Chondrocyte (in vitro differentiated cells): ENCODE data around the gene RPS6KC1. TPM values are rescaled to one million over a fixed set of nuclear protein-coding genes. Genes with fewer than 3 reads are reported as not detected.

Experiments
- DNase-seq: peaks from one replicate; pipeline ENCODE4 v3.0.0; 2021; ENCODE audit warnings: mixed read lengths, low spot score
- H3K27ac Mint-ChIP-seq: one replicate; pipeline ENCODE4 v1.8.0; 2021; ENCODE audit warnings: mild to moderate bottlenecking, moderate library complexity, mixed read lengths; ENCODE audit not compliant: unreplicated experiment
- H3K27me3 Mint-ChIP-seq: 2 replicates; pipeline ENCODE4 v1.8.0; 2021; ENCODE audit warnings: low read depth, mixed read lengths
- H3K36me3 Mint-ChIP-seq: 2 replicates; pipeline ENCODE4 v1.8.0; 2021; ENCODE audit warnings: low read depth, mixed read lengths
- H3K4me1 Mint-ChIP-seq: 2 replicates; pipeline ENCODE4 v1.8.0; 2021; ENCODE audit warnings: low read depth, mild to moderate bottlenecking, mixed read lengths
- H3K4me3 Mint-ChIP-seq: one replicate; pipeline ENCODE4 v1.8.0; 2021; ENCODE audit warnings: mild to moderate bottlenecking, moderate library complexity, mixed read lengths; ENCODE audit not compliant: unreplicated experiment
- H3K9me3 Mint-ChIP-seq: 2 replicates; pipeline ENCODE4 v1.8.0; 2021; ENCODE audit warnings: low read depth, mixed read lengths
- CTCF ChIP-seq: fragments of 200-600 bp; sonication (generic); IDR thresholded peaks from 2 replicates; pipeline ENCODE4 v1.5.0; 2021; ENCODE audit warnings: antibody characterized with exemption, mild to moderate bottlenecking, moderate library complexity
- total RNA-seq: library from RNA; stranded (reverse); gene quantifications from 3 replicates; pipeline ENCODE4 v1.2.1, GENCODE V29; 2021

Gene RPS6KC1
- total RNA-seq, 1 donor from 2014 or later = 22.1 TPM

- Mint-ChIP-seq H3K9me3 (no peaks in the 10 kb centered on the region), H3K27ac (no peak overlapping the region), H3K36me3 (no peaks in the 10 kb centered on the region), H3K4me3 (no peak overlapping the region), H3K27me3 (no peaks in the 10 kb centered on the region), H3K4me1 (peaks cover 47% of the 10 kb centered on the region)
- no peak for DNase-seq
- peak; percentile 92 for TF ChIP-seq CTCF
Observed at GRCh38 chr1:213122514-213122929, 71.5 kb downstream of the RPS6KC1 start.

- no peaks in the 10 kb centered on the region for H3K36me3 Mint-ChIP-seq
- DNase-seq = no peak
- TF ChIP-seq CTCF = no peak
- H3K27me3 Mint-ChIP-seq = no peaks in the 10 kb centered on the region
- peak overlapping the region; percentile 14 for H3K27ac Mint-ChIP-seq
- no peaks in the 10 kb centered on the region for H3K9me3 Mint-ChIP-seq
- no peak overlapping the region for H3K4me3 Mint-ChIP-seq
- H3K4me1 Mint-ChIP-seq = peaks cover 47% of the 10 kb centered on the region
Observed at GRCh38 chr1:213123087-213123486, 72.0 kb downstream of the RPS6KC1 start.

- Mint-ChIP-seq H3K4me1 (peaks cover 45% of the 10 kb centered on the region), H3K9me3 (no peaks in the 10 kb centered on the region), H3K36me3 (no peaks in the 10 kb centered on the region), H3K4me3 (no peak overlapping the region), H3K27me3 (no peaks in the 10 kb centered on the region), H3K27ac (no peak overlapping the region)
- no peak for TF ChIP-seq CTCF
- no peak for DNase-seq
Observed at GRCh38 chr1:213123536-213123935, 72.5 kb downstream of the RPS6KC1 start.

GRCh38 chr1:213124590-213124989 lies 73.5 kb downstream of the RPS6KC1 start:
- H3K4me3 Mint-ChIP-seq = no peak overlapping the region
- H3K27ac Mint-ChIP-seq = no peak overlapping the region
- H3K36me3 Mint-ChIP-seq = no peaks in the 10 kb centered on the region
- peaks cover 38% of the 10 kb centered on the region for H3K4me1 Mint-ChIP-seq
- H3K9me3 Mint-ChIP-seq = no peaks in the 10 kb centered on the region
- TF ChIP-seq CTCF = no peak
- no peaks in the 10 kb centered on the region for H3K27me3 Mint-ChIP-seq
- DNase-seq = no peak

- Mint-ChIP-seq H3K4me3 (no peak overlapping the region), H3K9me3 (no peaks in the 10 kb centered on the region), H3K36me3 (no peaks in the 10 kb centered on the region), H3K27me3 (no peaks in the 10 kb centered on the region), H3K27ac (no peak overlapping the region), H3K4me1 (peaks cover 27% of the 10 kb centered on the region)
- DNase-seq = no peak
- TF ChIP-seq CTCF = no peak
Observed at GRCh38 chr1:213125643-213126042, 74.6 kb downstream of the RPS6KC1 start.
